Panc1 (cell line): Measurements from ENCODE around the gene SOBP. TPM values are rescaled to one million over a fixed set of nuclear protein-coding genes. Genes with fewer than 3 reads are reported as not detected.

ENCODE experiments used
- ATAC-seq: fragments of 200-7000 bp; cut with Tn5 transposase; 2 replicates; pipeline ENCODE4 v1.9.1; 2020; ENCODE audit warnings: mild to moderate bottlenecking, moderate library complexity
- BruUV-seq: library from RNA; stranded (reverse); fragments of 400-500 nt; replicated peaks from 2 replicates; lab custom pipeline; 2021; lab: Mats Ljungman, UMichigan
- CTCF ChIA-PET: fragments of 300-600 bp; sonication (Branson Sonifier 250); formaldehyde crosslinking; loops from one replicate; lab custom pipeline; 2022; ENCODE audit warnings: antibody characterized with exemption; lab: Charles Lee
- POLR2A ChIA-PET: fragments of 300-600 bp; sonication (Branson Sonifier 250); formaldehyde crosslinking; loops from one replicate; lab custom pipeline; 2022; ENCODE audit warnings: antibody characterized with exemption; lab: Charles Lee
- DNase-seq: peaks from one replicate; pipeline ENCODE4 v3.0.0-alpha.2; 2010; ENCODE audit warnings: low read depth, low spot score
- H3K27ac ChIP-seq: 2 replicates; pipeline ENCODE4 v1.5.1; 2011; ENCODE audit warnings: mild to moderate bottlenecking, low read length, inconsistent platforms
- H3K27me3 ChIP-seq: fragments of 200-500 bp; sonication (Bioruptor generic); 2 replicates; pipeline ENCODE4 v1.6.0; 2014; ENCODE audit warnings: low read length, inconsistent platforms; ENCODE audit not compliant: control insufficient read depth, insufficient read depth
- H3K36me3 ChIP-seq: fragments of 200-500 bp; sonication (Bioruptor generic); 2 replicates; pipeline ENCODE4 v1.5.1; 2014; ENCODE audit warnings: inconsistent platforms, mild to moderate bottlenecking, low read length, moderate library complexity; ENCODE audit not compliant: control insufficient read depth, insufficient read depth
- H3K4me1 ChIP-seq: 2 replicates; pipeline ENCODE4 v1.5.1; 2011; ENCODE audit warnings: inconsistent platforms, mild to moderate bottlenecking, low read length, moderate library complexity; ENCODE audit not compliant: control insufficient read depth, insufficient read depth
- H3K4me3 ChIP-seq, 2 experiments: 2 replicates each; pipeline ENCODE4 v1.5.1; 2011 to 2012; ENCODE audit warnings: low read depth in 2 of 2, low read length in 2 of 2, mild to moderate bottlenecking in 2 of 2, inconsistent platforms in 1 of 2, moderate library complexity in 1 of 2
- H3K9me3 ChIP-seq: fragments of 200-500 bp; sonication (Bioruptor generic); 2 replicates; pipeline ENCODE4 v1.5.1; 2014; ENCODE audit warnings: low read depth, mild to moderate bottlenecking, inconsistent platforms, low read length, moderate library complexity; ENCODE audit not compliant: control insufficient read depth, insufficient read depth
- CTCF ChIP-seq: fragments of 450-650 bp; IDR thresholded peaks from 2 replicates; pipeline ENCODE4 v1.5.1; 2017; ENCODE audit warnings: mild to moderate bottlenecking
- POLR2AphosphoS5 ChIP-seq: IDR thresholded peaks from 2 replicates; pipeline ENCODE4 v1.6.1; 2012; ENCODE audit warnings: mild to moderate bottlenecking, low read depth, low read length, moderate library complexity
- REST ChIP-seq, 2 experiments: IDR thresholded peaks; 2 replicates each; pipeline ENCODE4 v1.6.1; 2011 to 2012; ENCODE audit warnings: low read depth in 2 of 2, control low read depth in 1 of 2, low read length in 1 of 2, mild to moderate bottlenecking in 1 of 2, moderate library complexity in 1 of 2; ENCODE audit not compliant: insufficient read depth in 1 of 2
- SIN3A ChIP-seq: IDR thresholded peaks from 2 replicates; pipeline ENCODE4 v1.6.1; 2012; ENCODE audit warnings: low read depth, mild to moderate bottlenecking, low read length, moderate library complexity, borderline replicate concordance; ENCODE audit not compliant: insufficient read depth
- TCF7L2 ChIP-seq: IDR thresholded peaks from 2 replicates; pipeline ENCODE4 v1.6.1; 2011; ENCODE audit warnings: mild to moderate bottlenecking, low read depth, low read length, inconsistent platforms
- in situ Hi-C: cut with HindIII; loops from 2 replicates; pipeline ENCODE4 v1.10.0; 2016; ENCODE audit warnings: low sequenced_read_pairs, low pct_unique_long_range_greater_than_20kb
- intact Hi-C: fragments of 100-400 bp; cut with micrococcal nuclease; formaldehyde crosslinking; loops from one replicate; pipeline ENCODE4 v1.10.0; 2022; ENCODE audit not compliant: unreplicated experiment
- total RNA-seq: library from RNA; stranded (reverse); gene quantifications from one replicate; pipeline ENCODE4 v1.2.1, GENCODE V29; 2021; ENCODE audit not compliant: unreplicated experiment

SOBP gene
- total RNA-seq, 1 experiment from 2014 or later, result 9.0 TPM

GRCh38 chr6:107637316-107638315, 147.7 kb downstream of the SOBP start:
- no peak overlapping the region for H3K27ac ChIP-seq
- DNase-seq, result no peak
- ATAC-seq, result no peak
- ChIA-PET POLR2A (interaction anchor here (0.5 kb wide), 1 partner anchor 22 kb away, joined by 6 read pairs; no protein-coding TSS in a partner anchor), CTCF (no interaction called here)
- in situ Hi-C loops (no loop called here), intact Hi-C loops (no loop called here)
- H3K27me3 ChIP-seq, result no peaks in the 10 kb centered on the region
- peaks cover 11% of the 10 kb centered on the region; the same call in 1 of the 2 replicates for H3K4me1 ChIP-seq
- H3K9me3 ChIP-seq, result no peaks in the 10 kb centered on the region
- no peak overlapping the region for H3K4me3 ChIP-seq
- no peak for TF ChIP-seq SIN3A
- no peak for TF ChIP-seq CTCF
- no peak for TF ChIP-seq REST (IDR thresholded peaks at IDR 0.05; ENCODE audit: insufficient read depth in 1 of 2, low read depth in 2 of 2, low read length in 1 of 2)
- no peak for TF ChIP-seq TCF7L2
- no peak for TF ChIP-seq POLR2AphosphoS5
- no peaks in the 10 kb centered on the region for H3K36me3 ChIP-seq
- TSS peak; percentile 22 for BruUV-seq

- CTCF ChIA-PET, result no interaction called here
These were observed 148.6 kb downstream of the SOBP start for GRCh38 chr6:107638493-107638892.

More at GRCh38 chr6:107638493-107638892, 148.6 kb downstream of the SOBP start:
- no peaks in the 10 kb centered on the region for H3K27me3 ChIP-seq
- no TSS peak for BruUV-seq
- ATAC-seq (no peak), DNase-seq (no peak)
- POLR2A ChIA-PET, result no interaction called here
- in situ Hi-C loops, result no loop called here
- H3K27ac ChIP-seq, result no peak overlapping the region
- no peak overlapping the region for H3K4me3 ChIP-seq
- H3K36me3 ChIP-seq, result no peaks in the 10 kb centered on the region
- intact Hi-C loops, result no loop called here
- H3K4me1 ChIP-seq, result peaks cover 11% of the 10 kb centered on the region; the same call in 1 of the 2 replicates
- H3K9me3 ChIP-seq, result no peaks in the 10 kb centered on the region
- TF ChIP-seq CTCF (no peak), SIN3A (no peak), POLR2AphosphoS5 (no peak), REST (IDR thresholded peaks at IDR 0.05; ENCODE audit: insufficient read depth in 1 of 2, low read depth in 2 of 2, low read length in 1 of 2) (no peak), TCF7L2 (no peak)
